Body of pancreas (tissue), 4 donors: Measurements from ENCODE around the gene GNAT3. TPM values are rescaled to one million over a fixed set of nuclear protein-coding genes. Genes with fewer than 3 reads are reported as not detected.

Source experiments
- ATAC-seq: fragments of 150-250 bp; one replicate; pipeline ENCODE4 v1.9.1; 2016
- DNase-seq, 4 donors: peaks; one replicate each; pipeline ENCODE4 v3.0.0-alpha.2; 2019
- H3K27ac ChIP-seq, 4 donors: fragments of 200-600 bp; sonication (generic); 1 replicate in 3 of 4; 2 replicates in 1 of 4; pipeline versions ENCODE4 v1.5.1 to v1.6.1; 2016 to 2019; ENCODE audit warnings: mild to moderate bottlenecking in 1 of 4, mixed read lengths in 1 of 4, moderate library complexity in 1 of 4
- H3K27me3 ChIP-seq, 2 donors: fragments of 200-600 bp; sonication (generic); one replicate each; pipeline ENCODE4 v1.6.0; 2016; ENCODE audit warnings: mild to moderate bottlenecking in 1 of 2
- H3K36me3 ChIP-seq, 2 donors: fragments of 200-600 bp; sonication (generic); replicated peaks in 1 of 2; 2 replicates each; pipeline ENCODE4 v1.5.1; 2016; ENCODE audit warnings: low read depth in 2 of 2; ENCODE audit not compliant: insufficient read depth in 1 of 2
- H3K4me1 ChIP-seq: fragments of 200-600 bp; sonication (generic); one replicate; pipeline ENCODE4 v1.6.0; 2016
- H3K4me3 ChIP-seq, 2 donors: fragments of 200-600 bp; sonication (generic); 1 replicate in 1 of 2; 2 replicates in 1 of 2; pipeline ENCODE4 v1.5.1; 2016 to 2019
- H3K9me3 ChIP-seq, 3 donors: fragments of 200-600 bp; sonication (generic); 1 replicate in 2 of 3; 2 replicates in 1 of 3; pipeline ENCODE4 v1.5.1; 2016
- POLR2A ChIP-seq, 3 donors: fragments of 450-650 bp; IDR thresholded peaks; one replicate each; pipeline ENCODE4 v1.6.1; 2016; ENCODE audit warnings: antibody characterized with exemption in 3 of 3, mild to moderate bottlenecking in 2 of 3
- WGBS, 2 donors: methylation state at CpG; one replicate each; pipeline ENCODE4 v1.1.5; 2017; 5-methylcytosine and 5-hydroxymethylcytosine counted together
- intact Hi-C: fragments of 100-400 bp; cut with DNase I; formaldehyde crosslinking; loops from one replicate; pipeline ENCODE4 v1.15.1; 2023
- total RNA-seq, 2 donors: library from RNA; depleted of rRNA; stranded (reverse); fragments of >200 nt; gene quantifications; one replicate each; pipeline ENCODE4 v1.1.0, GENCODE V29; 2016
- TF ChIP-seq, protein P1 (sequence below), 7 experiments: fragments of 450-650 bp in 4 of 7; fragments of 200-600 bp in 3 of 7; sonication (generic) in 3 of 7; IDR thresholded peaks; one replicate each; pipeline ENCODE4 v1.5.1; 2016 to 2019; ENCODE audit warnings: antibody characterized with exemption in 7 of 7

Gene GNAT3
- total RNA-seq, 2 donors from 2014 or later, result 0.26 TPM; not detected in 1

DNA sequence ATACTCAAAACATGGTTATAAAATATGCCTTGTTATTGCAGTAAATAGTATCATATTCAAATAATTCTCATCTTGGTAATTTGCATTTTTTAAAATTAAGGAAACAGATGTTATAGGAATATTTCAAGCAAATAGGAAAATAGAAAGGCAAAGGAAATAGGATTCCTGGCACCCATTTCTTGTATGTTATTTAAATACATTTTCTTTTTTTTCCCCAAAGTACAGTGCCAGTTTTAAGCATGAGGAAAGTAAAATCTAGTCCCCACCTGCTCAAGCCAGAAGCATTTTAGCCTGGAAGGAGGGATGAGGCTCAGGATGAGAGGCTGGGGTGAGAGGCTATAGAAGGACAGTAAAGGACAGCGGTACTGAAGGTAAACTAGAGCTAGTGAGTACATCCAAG is 38.1 kb downstream of the GNAT3 start:
- intact Hi-C loops, result no loop called here
- 96 to 100% methylated on average over 1 of the region's 1 CpG for WGBS, 2 donors
- TF ChIP-seq POLR2A (IDR thresholded peaks at IDR 0.05), result no peak
- TF ChIP-seq, protein P1, sequence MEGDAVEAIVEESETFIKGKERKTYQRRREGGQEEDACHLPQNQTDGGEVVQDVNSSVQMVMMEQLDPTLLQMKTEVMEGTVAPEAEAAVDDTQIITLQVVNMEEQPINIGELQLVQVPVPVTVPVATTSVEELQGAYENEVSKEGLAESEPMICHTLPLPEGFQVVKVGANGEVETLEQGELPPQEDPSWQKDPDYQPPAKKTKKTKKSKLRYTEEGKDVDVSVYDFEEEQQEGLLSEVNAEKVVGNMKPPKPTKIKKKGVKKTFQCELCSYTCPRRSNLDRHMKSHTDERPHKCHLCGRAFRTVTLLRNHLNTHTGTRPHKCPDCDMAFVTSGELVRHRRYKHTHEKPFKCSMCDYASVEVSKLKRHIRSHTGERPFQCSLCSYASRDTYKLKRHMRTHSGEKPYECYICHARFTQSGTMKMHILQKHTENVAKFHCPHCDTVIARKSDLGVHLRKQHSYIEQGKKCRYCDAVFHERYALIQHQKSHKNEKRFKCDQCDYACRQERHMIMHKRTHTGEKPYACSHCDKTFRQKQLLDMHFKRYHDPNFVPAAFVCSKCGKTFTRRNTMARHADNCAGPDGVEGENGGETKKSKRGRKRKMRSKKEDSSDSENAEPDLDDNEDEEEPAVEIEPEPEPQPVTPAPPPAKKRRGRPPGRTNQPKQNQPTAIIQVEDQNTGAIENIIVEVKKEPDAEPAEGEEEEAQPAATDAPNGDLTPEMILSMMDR (IDR thresholded peaks at IDR 0.05), result no peak

DNA sequence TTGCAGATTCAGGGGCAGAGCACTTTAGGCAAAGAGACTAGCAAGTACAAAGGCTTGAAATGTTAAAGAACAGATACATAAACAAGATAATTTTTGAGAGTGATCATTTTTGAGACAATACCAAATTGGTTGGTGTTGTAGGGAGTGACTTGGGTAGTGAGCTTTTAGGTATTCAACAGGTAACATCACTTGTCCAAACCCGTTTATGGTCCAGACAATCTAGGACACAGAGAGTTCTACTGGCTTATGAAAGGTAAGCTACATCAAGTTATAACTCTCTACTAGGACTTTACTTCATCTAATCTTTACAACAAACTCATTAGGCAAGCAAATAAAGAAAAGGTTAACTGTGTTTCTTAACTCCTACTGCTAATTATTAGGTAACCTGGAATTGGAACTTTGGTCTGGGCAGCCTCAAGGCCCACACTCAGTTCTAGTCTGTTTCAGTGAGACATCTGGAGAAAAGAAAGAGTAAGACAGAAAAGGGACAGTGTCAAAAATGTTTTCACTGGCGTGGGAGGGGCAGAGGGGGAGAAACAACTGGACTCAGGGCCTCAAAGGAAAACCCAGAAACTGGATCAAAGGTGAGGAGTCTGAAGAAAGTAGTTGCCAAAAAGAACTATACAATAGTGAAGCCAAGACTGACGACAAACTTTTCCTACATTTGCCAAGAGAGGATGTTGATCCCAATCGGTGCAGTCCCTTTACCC is 39.2 kb downstream of the GNAT3 start:
- ATAC-seq (no peak), DNase-seq (no peak)
- Histone ChIP-seq H3K27me3 (no peaks in the 10 kb centered on the region), H3K27ac (no peak overlapping the region), H3K4me1 (no peaks in the 10 kb centered on the region), H3K9me3 (no peaks in the 10 kb centered on the region), H3K4me3 (no peak overlapping the region), H3K36me3 (no peaks in the 10 kb centered on the region)
- intact Hi-C loops, result no loop called here
- TF ChIP-seq, protein P1 (IDR thresholded peaks at IDR 0.05), result no peak
- TF ChIP-seq POLR2A (IDR thresholded peaks at IDR 0.05), result no peak
- 49 to 50% methylated on average over 4 of the region's 4 CpGs for WGBS, 2 donors

More for the DNA sequence above, 38.1 kb downstream of the GNAT3 start:
- no peak overlapping the region for H3K27ac ChIP-seq
- no peak for DNase-seq
- no peaks in the 10 kb centered on the region for H3K27me3 ChIP-seq
- H3K9me3 ChIP-seq, result no peaks in the 10 kb centered on the region
- no peak overlapping the region for H3K4me3 ChIP-seq
- ATAC-seq, result no peak
- H3K4me1 ChIP-seq, result no peaks in the 10 kb centered on the region
- H3K36me3 ChIP-seq, result no peaks in the 10 kb centered on the region

DNA sequence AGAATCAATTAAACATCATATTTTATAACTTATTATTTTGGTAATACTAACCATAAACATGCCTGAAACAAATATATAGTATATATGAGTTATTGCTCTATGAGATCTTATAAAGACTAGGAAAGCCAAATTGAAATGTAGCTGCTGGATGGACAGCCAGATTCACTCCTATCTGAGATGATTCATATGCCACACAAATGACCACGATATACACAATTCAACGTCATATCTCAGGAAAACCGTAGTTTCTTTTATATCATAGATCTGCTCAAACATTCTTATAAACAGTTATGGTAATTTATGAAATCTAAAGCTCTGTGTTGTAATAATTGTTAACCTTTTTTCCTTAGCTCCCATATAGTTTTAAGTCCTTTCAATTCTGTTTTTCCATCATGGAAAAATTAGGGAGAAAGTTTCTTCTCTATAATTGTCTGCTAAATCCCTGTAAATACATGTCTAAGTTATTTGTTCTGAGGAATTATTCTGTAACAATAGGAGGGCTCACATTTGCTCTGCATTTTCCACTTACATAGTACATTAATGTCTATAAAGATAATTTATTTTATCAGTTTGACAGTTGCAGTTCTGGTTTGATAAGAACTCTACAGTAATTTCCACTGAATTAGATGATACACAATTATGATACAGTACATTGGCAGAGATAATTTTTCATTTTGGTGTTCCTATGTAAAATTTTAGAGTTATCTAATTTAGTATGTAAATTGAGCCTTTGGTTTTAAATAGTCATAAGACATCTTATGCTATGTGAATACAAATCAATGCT is 42.7 kb downstream of the GNAT3 start:
- Histone ChIP-seq H3K36me3 (no peaks in the 10 kb centered on the region), H3K27me3 (no peaks in the 10 kb centered on the region), H3K4me1 (no peaks in the 10 kb centered on the region), H3K4me3 (no peak overlapping the region), H3K27ac (no peak overlapping the region), H3K9me3 (no peaks in the 10 kb centered on the region)
- WGBS, 2 donors, result 55 to 71% methylated on average over 3 of the region's 3 CpGs
- ATAC-seq, result no peak
- intact Hi-C loops, result no loop called here
- DNase-seq, result no peak
- TF ChIP-seq POLR2A (IDR thresholded peaks at IDR 0.05), result no peak
- TF ChIP-seq, protein P1 (IDR thresholded peaks at IDR 0.05), result no peak

DNA sequence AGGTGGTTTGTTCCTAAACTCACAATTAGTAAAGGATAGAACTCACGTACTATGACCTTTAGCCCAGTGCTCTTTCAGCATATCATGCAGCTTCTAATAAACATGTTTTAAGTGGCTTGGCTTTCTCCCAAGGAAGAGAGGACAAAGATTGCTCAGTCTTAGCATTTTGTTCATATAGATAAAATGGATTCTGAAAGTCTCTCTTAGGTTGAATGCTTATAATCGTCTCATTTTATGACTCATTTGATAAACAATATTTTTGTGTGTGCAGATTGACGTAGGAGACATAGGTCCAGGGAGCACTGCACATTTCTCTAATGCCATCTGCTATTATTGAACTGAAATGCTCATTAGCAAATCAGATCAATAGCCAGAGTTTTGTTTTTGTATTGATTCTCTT is 44.8 kb downstream of the GNAT3 start:
- 29 to 48% methylated on average over 3 of the region's 3 CpGs for WGBS, 2 donors
- DNase-seq, result no peak
- Histone ChIP-seq H3K4me1 (no peaks in the 10 kb centered on the region), H3K27me3 (no peaks in the 10 kb centered on the region), H3K4me3 (no peak overlapping the region), H3K27ac (no peak overlapping the region), H3K9me3 (no peaks in the 10 kb centered on the region), H3K36me3 (no peaks in the 10 kb centered on the region)
- ATAC-seq, result no peak
- TF ChIP-seq POLR2A (IDR thresholded peaks at IDR 0.05), result no peak
- TF ChIP-seq, protein P1 (IDR thresholded peaks at IDR 0.05), result no peak
- intact Hi-C loops, result no loop called here
